22Rv1 (cell line): ENCODE data around the gene MEPCE.

Experiments used
- CTCF ChIP-seq: fragments of 450-650 bp; IDR thresholded peaks from 2 replicates; pipeline ENCODE4 v1.5.1; 2017; ENCODE audit warnings: mild to moderate bottlenecking
- ZFX ChIP-seq: fragments of 450-650 bp; IDR thresholded peaks from 2 replicates; pipeline ENCODE4 v1.6.1; 2017; ENCODE audit warnings: antibody characterized with exemption, borderline replicate concordance

- TF ChIP-seq CTCF (no peak), ZFX (no peak)
Observed at GRCh38 chr7:100464791-100465190, 35.2 kb downstream of the MEPCE start.
